Stomach (tissue), 9 donors: ENCODE data around the gene CEP350. TPM values are rescaled to one million over a fixed set of nuclear protein-coding genes. Genes with fewer than 3 reads are reported as not detected.
"Not testable (repeated sequence)": the region's sequence is repeated elsewhere in the genome, so short reads cannot be mapped to it uniquely, and the experiment has no call there.

ENCODE experiments used
- DNase-seq, 2 donors: peaks; one replicate each; pipeline versions ENCODE4 v3.0.0 to v3.0.0-alpha.2; 2013 to 2019
- H3K27ac ChIP-seq, 5 donors: fragments of 200-600 bp in 4 of 5; sonication (generic) in 4 of 5; one replicate each; pipeline ENCODE4 v1.5.1; 2013 to 2019; ENCODE audit warnings: mild to moderate bottlenecking in 1 of 5, moderate library complexity in 1 of 5
- H3K27me3 ChIP-seq, 3 donors: fragments of 200-600 bp; sonication (generic); one replicate each; pipeline ENCODE4 v1.5.1; 2017 to 2019; ENCODE audit warnings: mixed run types in 1 of 3
- H3K36me3 ChIP-seq, 4 donors: fragments of 200-600 bp; sonication (generic); 1 replicate in 3 of 4; 2 replicates in 1 of 4; pipeline ENCODE4 v1.5.1; 2016 to 2019
- H3K4me1 ChIP-seq, 4 donors: fragments of 200-600 bp; sonication (generic); one replicate each; pipeline ENCODE4 v1.5.1; 2016 to 2019
- H3K4me3 ChIP-seq, 4 donors: fragments of 200-600 bp; sonication (generic) in 3 of 4; one replicate each; pipeline ENCODE4 v1.5.1; 2016 to 2019; ENCODE audit warnings: mild to moderate bottlenecking in 1 of 4
- H3K9me3 ChIP-seq, 4 donors: fragments of 200-600 bp; sonication (generic); one replicate each; pipeline ENCODE4 v1.5.1; 2016 to 2019
- CTCF ChIP-seq, 7 experiments: fragments of 450-650 bp in 4 of 7; fragments of 200-600 bp in 3 of 7; sonication (generic) in 3 of 7; IDR thresholded peaks; one replicate each; pipeline ENCODE4 v1.5.1; 2016 to 2019; ENCODE audit warnings: antibody characterized with exemption in 7 of 7, control low read depth in 2 of 7, mild to moderate bottlenecking in 1 of 7
- EP300 ChIP-seq: sonication (generic); formaldehyde crosslinking; IDR thresholded peaks from one replicate; pipeline ENCODE4 v1.6.1; 2017; ENCODE audit warnings: antibody characterized with exemption
- POLR2A ChIP-seq, 4 donors: fragments of 450-650 bp; IDR thresholded peaks; one replicate each; pipeline ENCODE4 v1.6.1; 2016; ENCODE audit warnings: antibody characterized with exemption in 4 of 4, control low read depth in 2 of 4, mild to moderate bottlenecking in 1 of 4, moderate library complexity in 1 of 4
- POLR2AphosphoS5 ChIP-seq, 3 donors: sonication (generic); formaldehyde crosslinking; IDR thresholded peaks; one replicate each; pipeline ENCODE4 v1.6.1; 2016; ENCODE audit warnings: antibody characterized with exemption in 3 of 3
- WGBS, 5 donors: extraction: QIAGEN DNeasy Blood & Tissue Kit in 3 of 5; methylation state at CpG; one replicate each; pipeline versions ENCODE4 v1.1.5 to v1.1.7; 2013 to 2018; 5-methylcytosine and 5-hydroxymethylcytosine counted together
- intact Hi-C: fragments of 100-400 bp; cut with DNase I; formaldehyde crosslinking; loops from one replicate; pipeline ENCODE4 v1.15.1; 2023; ENCODE audit warnings: low total_unique reads
- polyA plus RNA-seq, 3 donors: library from polyadenylated mRNA; stranded (reverse); fragments of 200-250 nt; gene quantifications; one replicate each; pipeline ENCODE4 v1.2.3, GENCODE V29; 2013
- total RNA-seq, 5 donors: library from RNA; depleted of rRNA; stranded (reverse); fragments of >200 nt; gene quantifications; one replicate each; pipeline versions ENCODE4 v1.1.0 to v1.2.3, GENCODE V29; 2014 to 2016
- donor health status: healthy with polysubstance abuse.
- donor health status: Bipolar disorder and iron deficiency.
- donor health status: healthy.

The CEP350 gene
- total and polyA plus RNA-seq, 8 donors: 2.4 to 150 (median 67.8) TPM

GRCh38 chr1:180131510-180131909 is 176.9 kb downstream of the CEP350 start:
- peak overlapping the region in 1 of 5 donors; percentile 10 for H3K27ac ChIP-seq
- WGBS, 5 donors: 66 to 80% (median 72%) methylated on average over 5 of the region's 5 CpGs
- H3K9me3 ChIP-seq: no peaks in the 10 kb centered on the region
- DNase-seq: no peak
- H3K36me3 ChIP-seq: no peaks in the 10 kb centered on the region
- H3K4me3 ChIP-seq: no peak overlapping the region
- H3K27me3 ChIP-seq: no peaks in the 10 kb centered on the region
- TF ChIP-seq EP300 (no peak), POLR2A (IDR thresholded peaks at IDR 0.05) (no peak), POLR2AphosphoS5 (IDR thresholded peaks at IDR 0.05) (no peak), CTCF (IDR thresholded peaks at IDR 0.05) (no peak)
- intact Hi-C loops: no loop called here
- H3K4me1 ChIP-seq: peaks cover 0 to 7% (median 6%) of the 10 kb centered on the region in 4 donors

- H3K9me3 ChIP-seq: no peaks in the 10 kb centered on the region
- no peak overlapping the region for H3K27ac ChIP-seq
- intact Hi-C loops: no loop called here
- no peak for DNase-seq
- WGBS, 5 donors: 54 to 86% (median 64%) methylated on average over 1 of the region's 1 CpG
- H3K4me3 ChIP-seq: no peak overlapping the region
- no peaks in the 10 kb centered on the region for H3K27me3 ChIP-seq
- no peaks in the 10 kb centered on the region for H3K36me3 ChIP-seq
- H3K4me1 ChIP-seq: no peaks in the 10 kb centered on the region
- TF ChIP-seq EP300: no peak
- no peak for TF ChIP-seq POLR2A (IDR thresholded peaks at IDR 0.05)
- TF ChIP-seq POLR2AphosphoS5 (IDR thresholded peaks at IDR 0.05): no peak
- TF ChIP-seq CTCF (IDR thresholded peaks at IDR 0.05): no peak
Observed at GRCh38 chr1:180133193-180133592, 178.6 kb downstream of the CEP350 start.

GRCh38 chr1:180133688-180134087 is 179.1 kb downstream of the CEP350 start:
- intact Hi-C loops: not testable (repeated sequence)
- WGBS, 5 donors: 82 to 90% (median 86%) methylated on average over 9 of the region's 9 CpGs

GRCh38 chr1:180135535-180135934 is 180.9 kb downstream of the CEP350 start:
- WGBS, 5 donors: 21 to 48% (median 39%) methylated on average over 1 of the region's 1 CpG
- no peaks in the 10 kb centered on the region for H3K27me3 ChIP-seq
- H3K4me1 ChIP-seq: no peaks in the 10 kb centered on the region
- H3K9me3 ChIP-seq: no peaks in the 10 kb centered on the region
- H3K27ac ChIP-seq: no peak overlapping the region
- no peaks in the 10 kb centered on the region for H3K36me3 ChIP-seq
- intact Hi-C loops: no loop called here
- no peak for TF ChIP-seq CTCF (IDR thresholded peaks at IDR 0.05)
- no peak for TF ChIP-seq POLR2A (IDR thresholded peaks at IDR 0.05)
- no peak for TF ChIP-seq EP300
- no peak for TF ChIP-seq POLR2AphosphoS5 (IDR thresholded peaks at IDR 0.05)
- H3K4me3 ChIP-seq: no peak overlapping the region
- DNase-seq: no peak

More at GRCh38 chr1:180133688-180134087, 179.1 kb downstream of the CEP350 start:
- H3K4me3 ChIP-seq, H3K27me3 ChIP-seq, H3K4me1 ChIP-seq, H3K9me3 ChIP-seq, H3K27ac ChIP-seq, DNase-seq, H3K36me3 ChIP-seq: not testable (repeated sequence)

- H3K27ac ChIP-seq: no peak overlapping the region
- intact Hi-C loops: no loop called here
- no peak for DNase-seq
- no peaks in the 10 kb centered on the region for H3K9me3 ChIP-seq
- H3K4me1 ChIP-seq: no peaks in the 10 kb centered on the region
- WGBS, 5 donors: 74 to 82% (median 79%) methylated on average over 4 of the region's 4 CpGs
- H3K27me3 ChIP-seq: no peaks in the 10 kb centered on the region
- no peak overlapping the region for H3K4me3 ChIP-seq
- no peaks in the 10 kb centered on the region for H3K36me3 ChIP-seq
- no peak for TF ChIP-seq EP300
- TF ChIP-seq POLR2A (IDR thresholded peaks at IDR 0.05): no peak
- TF ChIP-seq POLR2AphosphoS5 (IDR thresholded peaks at IDR 0.05): no peak
- no peak for TF ChIP-seq CTCF (IDR thresholded peaks at IDR 0.05)
Observed at GRCh38 chr1:180136331-180136967, 181.8 kb downstream of the CEP350 start.
